ENCODE results near the gene PARD3B. TPM values are rescaled to one million over a fixed set of nuclear protein-coding genes. Genes with fewer than 3 reads are reported as not detected.

Gene PARD3B
- total and polyA plus RNA-seq, 2 of the 13 experiments (the other 11 are each of a cell fraction or from before 2014, with no cell fraction given), result 0.71 to 2.3 TPM

GRCh38 chr2:204545861-204546735, 823 bp downstream of the PARD3B start (continued):
- peak; percentile 60 for TF ChIP-seq HNF1B (CRISPR knock-in tag; IDR thresholded peaks at IDR 0.05)
- TF ChIP-seq ETV5 (CRISPR knock-in tag; IDR thresholded peaks at IDR 0.05; ENCODE audit: borderline replicate concordance), result no peak
- TF ChIP-seq ZNF30 (CRISPR knock-in tag; IDR thresholded peaks at IDR 0.05), result no peak
- peak; percentile 47; the same call in 1 of the 2 replicates for TF ChIP-seq ZNF768 (CRISPR knock-in tag; IDR thresholded peaks at IDR 0.05)
- TF ChIP-seq, protein P1, sequence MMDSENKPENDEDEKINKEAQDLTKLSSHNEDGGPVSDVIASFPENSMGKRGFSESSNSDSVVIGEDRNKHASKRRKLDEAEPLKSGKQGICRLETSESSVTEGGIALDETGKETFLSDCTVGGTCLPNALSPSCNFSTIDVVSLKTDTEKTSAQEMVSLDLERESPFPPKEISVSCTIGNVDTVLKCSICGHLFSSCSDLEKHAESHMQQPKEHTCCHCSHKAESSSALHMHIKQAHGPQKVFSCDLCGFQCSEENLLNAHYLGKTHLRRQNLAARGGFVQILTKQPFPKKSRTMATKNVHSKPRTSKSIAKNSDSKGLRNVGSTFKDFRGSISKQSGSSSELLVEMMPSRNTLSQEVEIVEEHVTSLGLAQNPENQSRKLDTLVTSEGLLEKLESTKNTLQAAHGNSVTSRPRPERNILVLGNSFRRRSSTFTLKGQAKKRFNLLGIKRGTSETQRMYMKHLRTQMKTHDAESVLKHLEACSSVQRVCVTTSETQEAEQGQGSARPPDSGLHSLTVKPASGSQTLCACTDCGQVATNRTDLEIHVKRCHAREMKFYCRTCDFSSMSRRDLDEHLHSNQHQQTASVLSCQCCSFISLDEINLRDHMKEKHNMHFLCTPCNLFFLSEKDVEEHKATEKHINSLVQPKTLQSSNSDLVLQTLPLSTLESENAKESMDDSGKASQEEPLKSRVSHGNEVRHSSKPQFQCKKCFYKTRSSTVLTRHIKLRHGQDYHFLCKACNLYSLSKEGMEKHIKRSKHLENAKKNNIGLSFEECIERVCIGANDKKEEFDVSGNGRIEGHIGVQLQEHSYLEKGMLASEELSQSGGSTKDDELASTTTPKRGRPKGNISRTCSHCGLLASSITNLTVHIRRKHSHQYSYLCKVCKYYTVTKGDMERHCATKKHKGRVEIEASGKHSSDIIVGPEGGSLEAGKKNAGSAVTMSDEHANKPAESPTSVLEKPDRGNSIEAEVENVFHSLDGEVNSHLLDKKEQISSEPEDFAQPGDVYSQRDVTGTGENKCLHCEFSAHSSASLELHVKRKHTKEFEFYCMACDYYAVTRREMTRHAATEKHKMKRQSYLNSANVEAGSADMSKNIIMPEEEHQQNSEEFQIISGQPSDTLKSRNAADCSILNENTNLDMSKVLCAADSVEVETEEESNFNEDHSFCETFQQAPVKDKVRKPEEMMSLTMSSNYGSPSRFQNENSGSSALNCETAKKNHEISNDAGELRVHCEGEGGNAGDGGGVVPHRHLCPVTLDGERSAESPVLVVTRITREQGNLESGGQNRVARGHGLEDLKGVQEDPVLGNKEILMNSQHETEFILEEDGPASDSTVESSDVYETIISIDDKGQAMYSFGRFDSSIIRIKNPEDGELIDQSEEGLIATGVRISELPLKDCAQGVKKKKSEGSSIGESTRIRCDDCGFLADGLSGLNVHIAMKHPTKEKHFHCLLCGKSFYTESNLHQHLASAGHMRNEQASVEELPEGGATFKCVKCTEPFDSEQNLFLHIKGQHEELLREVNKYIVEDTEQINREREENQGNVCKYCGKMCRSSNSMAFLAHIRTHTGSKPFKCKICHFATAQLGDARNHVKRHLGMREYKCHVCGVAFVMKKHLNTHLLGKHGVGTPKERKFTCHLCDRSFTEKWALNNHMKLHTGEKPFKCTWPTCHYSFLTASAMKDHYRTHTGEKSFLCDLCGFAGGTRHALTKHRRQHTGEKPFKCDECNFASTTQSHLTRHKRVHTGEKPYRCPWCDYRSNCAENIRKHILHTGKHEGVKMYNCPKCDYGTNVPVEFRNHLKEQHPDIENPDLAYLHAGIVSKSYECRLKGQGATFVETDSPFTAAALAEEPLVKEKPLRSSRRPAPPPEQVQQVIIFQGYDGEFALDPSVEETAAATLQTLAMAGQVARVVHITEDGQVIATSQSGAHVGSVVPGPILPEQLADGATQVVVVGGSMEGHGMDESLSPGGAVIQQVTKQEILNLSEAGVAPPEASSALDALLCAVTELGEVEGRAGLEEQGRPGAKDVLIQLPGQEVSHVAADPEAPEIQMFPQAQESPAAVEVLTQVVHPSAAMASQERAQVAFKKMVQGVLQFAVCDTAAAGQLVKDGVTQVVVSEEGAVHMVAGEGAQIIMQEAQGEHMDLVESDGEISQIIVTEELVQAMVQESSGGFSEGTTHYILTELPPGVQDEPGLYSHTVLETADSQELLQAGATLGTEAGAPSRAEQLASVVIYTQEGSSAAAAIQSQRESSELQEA (CRISPR knock-in tag; IDR thresholded peaks at IDR 0.05; ENCODE audit: not compliant biosample characterization), result peak; percentile 21
- TF ChIP-seq, protein P2, sequence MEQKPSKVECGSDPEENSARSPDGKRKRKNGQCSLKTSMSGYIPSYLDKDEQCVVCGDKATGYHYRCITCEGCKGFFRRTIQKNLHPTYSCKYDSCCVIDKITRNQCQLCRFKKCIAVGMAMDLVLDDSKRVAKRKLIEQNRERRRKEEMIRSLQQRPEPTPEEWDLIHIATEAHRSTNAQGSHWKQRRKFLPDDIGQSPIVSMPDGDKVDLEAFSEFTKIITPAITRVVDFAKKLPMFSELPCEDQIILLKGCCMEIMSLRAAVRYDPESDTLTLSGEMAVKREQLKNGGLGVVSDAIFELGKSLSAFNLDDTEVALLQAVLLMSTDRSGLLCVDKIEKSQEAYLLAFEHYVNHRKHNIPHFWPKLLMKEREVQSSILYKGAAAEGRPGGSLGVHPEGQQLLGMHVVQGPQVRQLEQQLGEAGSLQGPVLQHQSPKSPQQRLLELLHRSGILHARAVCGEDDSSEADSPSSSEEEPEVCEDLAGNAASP (CRISPR knock-in tag; IDR thresholded peaks at IDR 0.05; ENCODE audit: borderline replicate concordance), result no peak

Data from HepG2 (cell line).